ENCODE results near the gene ERC1.

DNA sequence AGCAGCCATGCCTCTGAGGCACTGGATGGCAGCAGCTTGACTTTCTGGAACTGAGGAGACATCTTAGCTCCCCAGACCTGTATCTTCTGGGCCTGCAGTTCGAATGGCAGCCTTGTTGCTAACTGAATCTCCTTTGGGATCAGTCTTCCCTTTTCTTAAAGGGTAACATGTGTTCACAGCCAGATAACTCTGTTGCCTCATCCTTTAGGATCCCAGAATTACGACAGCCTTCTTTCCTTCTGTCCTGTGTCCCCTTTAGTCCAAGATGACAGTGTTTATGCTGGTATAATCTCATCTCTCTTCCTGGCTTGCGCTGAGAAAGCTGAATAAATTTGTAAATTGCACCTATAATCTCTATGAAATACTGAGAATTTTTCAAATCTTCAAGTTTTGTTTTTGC, 9.1 kb upstream of the ERC1 start:
- TF ChIP-seq CTCF (IDR thresholded peaks at IDR 0.05) (no peak), POLR2AphosphoS5 (IDR thresholded peaks at IDR 0.05; ENCODE audit: insufficient read depth in 1 of 2, low read depth in 1 of 2) (no peak), POLR2A (IDR thresholded peaks at IDR 0.05) (no peak)

All from vagina (tissue), 2 donors.